HCT116 (cell line): ENCODE measurements around the gene HOXA1. TPM values are rescaled to one million over a fixed set of nuclear protein-coding genes. Genes with fewer than 3 reads are reported as not detected.

Source experiments
- ATAC-seq: fragments of 200-7000 bp; cut with Tn5 transposase; 2 replicates; pipeline ENCODE4 v1.9.1; 2020; ENCODE audit warnings: mild to moderate bottlenecking, moderate library complexity
- BruUV-seq: library from RNA; stranded (reverse); fragments of 400-500 nt; replicated peaks from 2 replicates; lab custom pipeline; 2021; lab: Mats Ljungman, UMichigan
- CTCF ChIA-PET: fragments of 300-600 bp; sonication (Branson Sonifier 250); formaldehyde crosslinking; loops from one replicate; lab custom pipeline; 2021; ENCODE audit warnings: antibody characterized with exemption; lab: Charles Lee
- POLR2A ChIA-PET: fragments of 300-600, 350-600 bp; sonication (Branson Sonifier 250); formaldehyde crosslinking; loops from one replicate; lab custom pipeline; 2021; ENCODE audit warnings: antibody characterized with exemption; lab: Charles Lee
- RAD21 ChIA-PET, 2 experiments: fragments of 300-600 bp; sonication (Branson Sonifier 250); formaldehyde crosslinking; loops; one replicate each; lab custom pipeline; 2023; ENCODE audit warnings: low total read pairs in 2 of 2; ENCODE audit not compliant: uncharacterized antibody in 2 of 2, unreplicated experiment in 2 of 2, low non-redundant PET in 1 of 2; lab: Charles Lee
- DNase-seq: peaks from one replicate; pipeline ENCODE4 v3.0.0-alpha.2; 2010; ENCODE audit warnings: low read depth, low spot score
- H2AFZ ChIP-seq: fragments of 200-600 bp; shearing (Covaris generic), sonication (generic); 2 replicates; pipeline ENCODE4 v1.6.1; 2017; ENCODE audit warnings: low read depth, mixed run types, mixed read lengths, antibody characterized with exemption, low read length; ENCODE audit not compliant: poor library complexity, severe bottlenecking
- H3K27ac ChIP-seq: 2 replicates; pipeline ENCODE4 v1.5.1; 2012; ENCODE audit warnings: low read depth, low read length
- H3K27me3 ChIP-seq: fragments of 200-600 bp; sonication (generic); 2 replicates; pipeline ENCODE4 v1.6.1; 2016; ENCODE audit warnings: mixed run types, low read length, mixed read lengths; ENCODE audit not compliant: insufficient read depth
- H3K36me3 ChIP-seq, 2 experiments: fragments of 200-500 bp in 1 of 2; fragments of 200-600 bp in 1 of 2; sonication (Bioruptor generic) in 1 of 2; sonication (generic) in 1 of 2; 2 replicates each; pipeline versions ENCODE4 v1.5.1 to v1.6.1; 2014 to 2016; ENCODE audit warnings: low read length in 2 of 2, inconsistent platforms in 1 of 2, mixed read lengths in 1 of 2, mixed run types in 1 of 2; ENCODE audit not compliant: insufficient read depth in 2 of 2, control insufficient read depth in 1 of 2
- H3K4me1 ChIP-seq, 2 experiments: fragments of 200-600 bp in 1 of 2; sonication (generic) in 1 of 2; 2 replicates each; pipeline versions ENCODE4 v1.5.1 to v1.6.1; 2012 to 2017; ENCODE audit warnings: low read length in 2 of 2, inconsistent platforms in 1 of 2, mild to moderate bottlenecking in 1 of 2, mixed read lengths in 1 of 2, mixed run types in 1 of 2, moderate library complexity in 1 of 2; ENCODE audit not compliant: insufficient read depth in 2 of 2, control insufficient read depth in 1 of 2
- H3K4me2 ChIP-seq: fragments of 200-600 bp; sonication (generic); 2 replicates; pipeline ENCODE4 v1.6.1; 2017; ENCODE audit warnings: mixed run types, low read length, mixed read lengths
- H3K4me3 ChIP-seq, 2 experiments: fragments of 200-600 bp in 1 of 2; sonication (generic) in 1 of 2; replicated peaks in 1 of 2; 2 replicates each; pipeline ENCODE4 v1.5.1; 2011 to 2016; ENCODE audit warnings: low read length in 2 of 2, control low read depth in 1 of 2, low read depth in 1 of 2, mild to moderate bottlenecking in 1 of 2, mixed read lengths in 1 of 2, mixed run types in 1 of 2
- H3K79me2 ChIP-seq: fragments of 200-600 bp; sonication (generic); 2 replicates; pipeline ENCODE4 v1.6.1; 2017; ENCODE audit warnings: mild to moderate bottlenecking, mixed run types, low read length, moderate library complexity, mixed read lengths; ENCODE audit not compliant: insufficient read depth
- H3K9ac ChIP-seq: fragments of 200-600 bp; sonication (generic); 2 replicates; pipeline ENCODE4 v1.6.1; 2016; ENCODE audit warnings: low read length, mixed read lengths
- H3K9me2 ChIP-seq: fragments of 200-600 bp; sonication (generic), shearing (Covaris generic); 2 replicates; pipeline ENCODE4 v1.6.1; 2017; ENCODE audit warnings: mixed run types, mild to moderate bottlenecking, moderate library complexity; ENCODE audit not compliant: insufficient read depth
- H3K9me3 ChIP-seq, 2 experiments: fragments of 200-500 bp in 1 of 2; fragments of 200-600 bp in 1 of 2; sonication (Bioruptor generic) in 1 of 2; sonication (generic) in 1 of 2; 2 replicates each; pipeline ENCODE4 v1.6.1; 2014 to 2017; ENCODE audit warnings: low read length in 2 of 2, mixed read lengths in 2 of 2, inconsistent platforms in 1 of 2, low read depth in 1 of 2, mild to moderate bottlenecking in 1 of 2, mixed run types in 1 of 2, moderate library complexity in 1 of 2; ENCODE audit not compliant: control insufficient read depth in 1 of 2, insufficient read depth in 1 of 2
- H4K20me1 ChIP-seq: fragments of 200-600 bp; sonication (generic), shearing (Covaris generic); 2 replicates; pipeline ENCODE4 v1.6.1; 2017; ENCODE audit warnings: mixed run types, mild to moderate bottlenecking, moderate library complexity; ENCODE audit not compliant: insufficient read depth
- CBX3 ChIP-seq: IDR thresholded peaks from 2 replicates; pipeline ENCODE4 v1.6.1; 2012; ENCODE audit warnings: low read depth
- ELF1 ChIP-seq: IDR thresholded peaks from 2 replicates; pipeline ENCODE4 v1.6.1; 2012; ENCODE audit warnings: low read depth, borderline replicate concordance
- JUND ChIP-seq: IDR thresholded peaks from 2 replicates; pipeline ENCODE4 v1.6.1; 2012
- POLR2AphosphoS5 ChIP-seq: IDR thresholded peaks from 2 replicates; pipeline ENCODE4 v1.6.1; 2011; ENCODE audit warnings: mild to moderate bottlenecking, low read depth, low read length, moderate library complexity
- SIN3A ChIP-seq: IDR thresholded peaks from 2 replicates; pipeline ENCODE4 v1.6.1; 2012; ENCODE audit warnings: low read depth
- SP1 ChIP-seq: IDR thresholded peaks from 2 replicates; pipeline ENCODE4 v1.6.1; 2012; ENCODE audit warnings: low read depth
- intact Hi-C: fragments of 100-400 bp; cut with micrococcal nuclease; formaldehyde crosslinking; loops from 2 replicates; pipeline ENCODE4 v1.10.0; 2022
- total RNA-seq: library from RNA; stranded (reverse); gene quantifications from one replicate; pipeline ENCODE4 v1.2.1, GENCODE V29; 2021; ENCODE audit not compliant: unreplicated experiment
- TF ChIP-seq, protein P1 (sequence below): IDR thresholded peaks from 2 replicates; pipeline ENCODE4 v1.6.1; 2012; ENCODE audit warnings: low read depth

HOXA1 gene
- total RNA-seq, 1 experiment from 2014 or later, result 2.8 TPM

DNA sequence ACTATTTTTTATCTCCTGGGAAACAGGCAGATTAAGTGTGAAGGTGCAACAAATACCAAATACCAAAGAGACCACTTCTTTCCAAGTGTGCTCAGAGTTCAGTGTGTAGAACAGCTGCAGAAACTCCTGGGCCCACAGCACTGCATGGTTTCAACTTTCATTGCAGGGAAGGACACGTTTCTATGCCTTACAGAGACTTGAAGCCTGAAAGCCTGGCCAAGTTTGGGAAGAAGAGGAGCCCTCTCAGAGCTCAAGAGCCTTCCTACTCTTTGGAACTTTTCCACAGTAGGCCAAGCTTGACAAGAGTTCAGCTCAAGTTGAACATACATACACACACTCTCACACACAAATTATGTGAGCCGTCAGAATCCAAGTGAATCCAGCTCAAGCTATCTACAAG lies 32.2 kb upstream of the HOXA1 start:
- H3K4me3 ChIP-seq, result no peak overlapping the region
- no peak for DNase-seq
- H3K4me2 ChIP-seq, result no peak overlapping the region; the same call in 1 of the 2 replicates
- TF ChIP-seq SP1 (no peak), CBX3 (no peak), ELF1 (no peak), JUND (no peak), POLR2AphosphoS5 (no peak), SIN3A (no peak)
- TF ChIP-seq, protein P1, sequence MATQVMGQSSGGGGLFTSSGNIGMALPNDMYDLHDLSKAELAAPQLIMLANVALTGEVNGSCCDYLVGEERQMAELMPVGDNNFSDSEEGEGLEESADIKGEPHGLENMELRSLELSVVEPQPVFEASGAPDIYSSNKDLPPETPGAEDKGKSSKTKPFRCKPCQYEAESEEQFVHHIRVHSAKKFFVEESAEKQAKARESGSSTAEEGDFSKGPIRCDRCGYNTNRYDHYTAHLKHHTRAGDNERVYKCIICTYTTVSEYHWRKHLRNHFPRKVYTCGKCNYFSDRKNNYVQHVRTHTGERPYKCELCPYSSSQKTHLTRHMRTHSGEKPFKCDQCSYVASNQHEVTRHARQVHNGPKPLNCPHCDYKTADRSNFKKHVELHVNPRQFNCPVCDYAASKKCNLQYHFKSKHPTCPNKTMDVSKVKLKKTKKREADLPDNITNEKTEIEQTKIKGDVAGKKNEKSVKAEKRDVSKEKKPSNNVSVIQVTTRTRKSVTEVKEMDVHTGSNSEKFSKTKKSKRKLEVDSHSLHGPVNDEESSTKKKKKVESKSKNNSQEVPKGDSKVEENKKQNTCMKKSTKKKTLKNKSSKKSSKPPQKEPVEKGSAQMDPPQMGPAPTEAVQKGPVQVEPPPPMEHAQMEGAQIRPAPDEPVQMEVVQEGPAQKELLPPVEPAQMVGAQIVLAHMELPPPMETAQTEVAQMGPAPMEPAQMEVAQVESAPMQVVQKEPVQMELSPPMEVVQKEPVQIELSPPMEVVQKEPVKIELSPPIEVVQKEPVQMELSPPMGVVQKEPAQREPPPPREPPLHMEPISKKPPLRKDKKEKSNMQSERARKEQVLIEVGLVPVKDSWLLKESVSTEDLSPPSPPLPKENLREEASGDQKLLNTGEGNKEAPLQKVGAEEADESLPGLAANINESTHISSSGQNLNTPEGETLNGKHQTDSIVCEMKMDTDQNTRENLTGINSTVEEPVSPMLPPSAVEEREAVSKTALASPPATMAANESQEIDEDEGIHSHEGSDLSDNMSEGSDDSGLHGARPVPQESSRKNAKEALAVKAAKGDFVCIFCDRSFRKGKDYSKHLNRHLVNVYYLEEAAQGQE, result no peak
- BruUV-seq, result no TSS peak
- POLR2A ChIA-PET, result interaction anchor here (1.0 to 1.1 kb wide), 2 partner anchors 8 to 13 kb away, joined by 3 to 4 read pairs; no protein-coding TSS in a partner anchor
- ATAC-seq, result no peak
- no peaks in the 10 kb centered on the region for H3K79me2 ChIP-seq
- H3K27me3 ChIP-seq, result peaks cover 29% of the 10 kb centered on the region
- CTCF ChIA-PET, result no interaction called here
- no peaks in the 10 kb centered on the region for H3K9me3 ChIP-seq
- no peak overlapping the region for H3K27ac ChIP-seq
- H3K36me3 ChIP-seq, result no peaks in the 10 kb centered on the region
- H3K9me2 ChIP-seq, result no peaks in the 10 kb centered on the region
- H4K20me1 ChIP-seq, result no peaks in the 10 kb centered on the region
- no peak overlapping the region for H2AFZ ChIP-seq
- H3K9ac ChIP-seq, result no peak overlapping the region
- H3K4me1 ChIP-seq, result peaks cover 24 to 75% of the 10 kb centered on the region in 2 experiments
- RAD21 ChIA-PET, result no interaction called here
- intact Hi-C loops, result no loop called here
